NCI-H1417 (cell line): ENCODE measurements around the gene RBM5.

Experiments used
- DNase-seq, 3 experiments: peaks; one replicate each; lab custom pipeline; 2025; lab: John Stamatoyannopoulos, UW

RBM5 gene

GRCh38 chr3:50138266-50139200, 49.8 kb downstream of the RBM5 start:
- peak; percentile 9 to 57 (median 21) for DNase-seq

DNA sequence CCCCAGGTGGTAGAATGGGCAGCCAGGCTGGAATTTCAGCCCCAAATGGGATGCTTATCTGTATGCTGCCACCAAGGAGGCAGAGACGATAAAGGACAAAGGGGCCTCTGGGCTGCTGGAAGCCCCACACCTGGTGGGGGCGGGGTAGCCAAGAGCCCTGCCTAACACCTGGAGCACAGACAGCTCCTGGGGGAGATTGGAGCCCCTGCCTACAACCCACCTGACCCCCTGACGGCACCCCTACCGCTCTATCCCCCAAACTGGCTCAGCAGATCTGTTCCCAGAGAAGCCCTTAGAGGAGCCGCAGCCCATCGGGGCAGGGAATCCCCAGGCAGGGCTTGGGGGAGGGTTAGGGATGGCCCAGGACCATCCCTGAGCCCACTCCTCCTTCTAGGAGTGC, 50.6 kb downstream of the RBM5 start:
- peak in 2 of 3 experiments; percentile 9 to 12 for DNase-seq

- DNase-seq, result peak in 2 of 3 experiments; percentile 15 to 31
Measured at GRCh38 chr3:50139718-50140423, 51.2 kb downstream of the RBM5 start.

DNA sequence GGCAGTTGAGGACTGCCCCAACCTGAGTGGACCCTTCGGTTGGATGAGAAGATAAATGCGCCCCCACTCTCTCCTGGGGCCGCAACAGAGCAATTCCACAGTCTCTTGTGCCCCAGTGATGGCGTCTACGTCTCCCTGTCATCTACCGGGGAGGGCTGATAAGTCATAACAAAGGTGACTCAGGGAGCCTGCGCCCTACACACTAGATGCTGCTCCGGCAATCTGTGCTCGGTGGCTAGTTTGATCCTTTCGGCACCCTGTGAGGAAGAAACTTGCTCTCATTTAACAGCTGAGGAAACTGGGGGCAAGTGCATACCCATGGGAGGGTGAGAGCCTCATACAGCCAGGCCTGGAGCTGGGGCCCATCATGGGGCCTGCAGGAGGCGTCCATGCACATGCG, 52.3 kb downstream of the RBM5 start:
- DNase-seq, result no peak

DNA sequence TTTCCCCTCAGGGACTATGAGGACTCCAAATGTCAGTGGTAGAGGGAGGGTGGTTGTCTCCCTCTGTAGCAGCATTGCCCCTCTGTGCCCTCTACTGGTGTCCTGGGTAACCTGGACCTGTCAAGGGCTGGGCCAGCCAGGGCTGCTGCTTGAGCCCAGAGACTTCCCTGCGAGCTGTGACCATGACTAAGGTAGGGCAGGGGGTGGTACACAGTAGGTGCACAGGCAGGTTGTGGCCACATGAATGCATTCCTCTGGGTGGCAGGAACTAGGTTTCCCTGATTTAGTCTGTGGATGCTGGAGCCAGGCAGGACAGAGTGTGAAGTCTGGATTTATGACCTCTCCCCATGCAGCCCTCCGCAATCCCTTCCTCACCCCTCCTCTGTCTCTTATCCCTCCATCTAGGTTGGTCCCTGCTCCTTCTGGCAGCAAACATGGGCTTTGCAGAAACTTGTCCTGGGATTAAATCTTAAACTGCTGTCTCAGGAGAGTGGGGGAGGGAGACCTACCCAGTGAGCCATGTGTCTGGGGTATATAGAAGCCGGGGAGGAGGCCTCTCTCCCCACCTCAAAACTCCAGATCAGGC, 57.7 kb downstream of the RBM5 start:
- no peak for DNase-seq

- no peak for DNase-seq
Measured at GRCh38 chr3:50147016-50147415, 58.3 kb downstream of the RBM5 start.

DNA sequence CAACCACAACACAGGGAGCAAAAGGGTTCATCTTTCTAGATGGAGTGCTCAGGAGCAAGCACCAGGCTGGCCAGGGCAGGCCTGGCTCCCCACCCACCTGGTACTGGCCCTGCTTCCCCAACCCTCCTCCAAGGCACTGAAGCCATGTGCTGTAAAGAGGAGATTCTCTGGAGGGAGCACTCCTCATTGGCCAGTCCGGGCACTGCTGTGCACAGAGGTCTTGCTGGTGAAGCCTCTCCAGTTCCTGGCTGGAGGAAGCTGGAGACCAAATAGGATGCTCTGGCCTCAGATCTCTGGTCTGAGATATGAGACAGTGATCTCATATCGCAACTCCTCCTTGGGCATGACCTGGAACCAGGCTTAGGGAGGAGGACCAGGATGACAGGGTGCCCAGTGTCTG, 58.7 kb downstream of the RBM5 start:
- DNase-seq, result no peak

DNA sequence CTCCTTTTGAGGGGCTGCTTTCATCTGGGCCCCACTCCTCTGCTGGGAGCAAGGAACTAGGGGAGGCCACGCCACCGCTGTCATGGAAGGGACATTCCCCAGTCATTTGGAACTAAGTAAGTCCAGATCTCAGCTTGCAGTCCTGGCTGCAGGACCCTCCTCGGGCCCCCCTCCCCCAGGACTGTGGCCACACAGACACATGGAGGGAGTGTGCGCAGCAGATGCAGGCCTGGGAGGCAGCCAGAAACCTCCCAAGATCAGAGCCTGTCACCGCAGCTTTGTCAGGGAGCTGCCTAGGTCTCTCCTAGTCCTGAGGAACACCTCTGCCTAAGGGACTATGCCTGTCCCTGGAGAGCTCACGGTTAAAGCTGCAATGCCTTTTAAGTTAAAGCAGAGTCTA, 59.1 kb downstream of the RBM5 start:
- DNase-seq, result no peak

DNA sequence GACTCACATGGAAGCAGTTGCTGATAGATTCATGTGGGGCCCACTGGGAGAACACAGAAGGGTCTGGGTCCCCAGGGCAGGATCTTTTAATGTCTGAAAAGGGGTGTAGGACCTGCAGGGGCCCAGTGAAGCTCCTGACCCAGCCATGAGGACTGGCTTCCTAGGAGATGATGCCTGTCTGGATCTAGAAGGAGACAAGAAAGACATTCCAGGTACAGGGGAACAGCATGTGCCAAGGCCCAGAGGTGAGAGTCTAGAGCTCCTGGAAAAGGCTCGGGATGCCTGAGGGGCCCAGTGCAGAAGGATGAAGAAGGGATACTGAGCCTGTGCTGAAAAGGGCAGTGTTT, 61.7 kb downstream of the RBM5 start:
- DNase-seq, result no peak

DNA sequence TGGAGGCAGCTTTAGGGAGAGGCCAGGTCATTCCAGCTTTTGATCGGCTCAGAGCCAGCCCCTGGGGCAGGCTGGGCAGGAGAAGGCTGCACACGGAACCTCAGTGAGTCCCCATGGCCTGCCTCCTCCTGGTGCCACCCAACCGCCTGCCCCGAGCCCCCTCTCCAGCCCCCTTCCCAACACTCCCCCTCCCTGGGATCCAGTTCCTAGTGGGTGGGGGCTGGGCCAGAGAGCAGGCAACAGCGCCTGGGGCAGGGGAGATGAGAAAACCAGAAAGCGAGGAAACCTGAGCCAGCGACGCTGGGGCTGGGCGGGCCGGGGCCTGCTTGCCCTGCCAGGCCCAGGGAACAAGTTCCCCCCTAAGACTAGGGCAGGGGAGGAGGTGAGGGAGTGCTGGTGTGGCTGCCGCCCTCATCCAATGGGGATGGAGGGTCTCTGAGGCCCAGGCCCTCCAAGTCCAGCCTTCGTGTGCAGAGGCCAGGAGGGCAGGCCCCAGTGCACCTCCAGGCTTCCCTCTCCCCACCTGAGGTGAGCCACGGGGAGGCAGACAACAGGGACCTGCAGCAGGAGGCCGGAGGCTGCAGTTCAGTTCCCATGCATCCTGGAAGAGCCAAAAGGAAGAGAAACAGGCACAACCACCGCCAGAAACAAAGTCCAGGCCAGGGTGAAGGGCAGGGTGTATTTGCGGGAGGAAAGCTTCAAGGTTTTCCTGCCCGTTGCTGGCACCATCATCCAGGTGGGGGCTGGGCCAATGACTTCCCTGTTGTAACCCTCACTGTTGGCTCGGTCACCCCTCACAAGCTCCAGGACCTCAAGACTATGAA, 62.4 kb downstream of the RBM5 start:
- DNase-seq, result no peak

DNA sequence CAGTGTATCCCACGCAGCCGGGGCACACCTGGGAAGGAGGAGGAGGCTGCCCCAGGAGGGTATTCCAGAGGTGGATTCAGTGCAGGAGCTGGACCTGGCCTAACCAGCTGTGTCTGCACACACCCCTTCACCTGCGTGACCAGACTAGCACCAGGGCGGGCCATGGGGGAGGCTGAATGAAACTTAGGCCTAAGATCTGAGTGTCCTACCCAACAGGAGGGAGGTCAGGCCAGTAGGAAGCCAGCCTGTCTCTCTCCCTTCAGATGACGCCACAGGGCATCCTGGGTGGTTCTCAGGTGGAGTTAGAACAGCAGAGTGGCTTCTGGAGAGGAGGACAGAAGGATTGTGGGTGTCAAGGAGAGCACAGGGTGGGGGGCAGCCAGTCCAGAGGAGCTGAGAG, 63.0 kb downstream of the RBM5 start:
- DNase-seq, result no peak

DNA sequence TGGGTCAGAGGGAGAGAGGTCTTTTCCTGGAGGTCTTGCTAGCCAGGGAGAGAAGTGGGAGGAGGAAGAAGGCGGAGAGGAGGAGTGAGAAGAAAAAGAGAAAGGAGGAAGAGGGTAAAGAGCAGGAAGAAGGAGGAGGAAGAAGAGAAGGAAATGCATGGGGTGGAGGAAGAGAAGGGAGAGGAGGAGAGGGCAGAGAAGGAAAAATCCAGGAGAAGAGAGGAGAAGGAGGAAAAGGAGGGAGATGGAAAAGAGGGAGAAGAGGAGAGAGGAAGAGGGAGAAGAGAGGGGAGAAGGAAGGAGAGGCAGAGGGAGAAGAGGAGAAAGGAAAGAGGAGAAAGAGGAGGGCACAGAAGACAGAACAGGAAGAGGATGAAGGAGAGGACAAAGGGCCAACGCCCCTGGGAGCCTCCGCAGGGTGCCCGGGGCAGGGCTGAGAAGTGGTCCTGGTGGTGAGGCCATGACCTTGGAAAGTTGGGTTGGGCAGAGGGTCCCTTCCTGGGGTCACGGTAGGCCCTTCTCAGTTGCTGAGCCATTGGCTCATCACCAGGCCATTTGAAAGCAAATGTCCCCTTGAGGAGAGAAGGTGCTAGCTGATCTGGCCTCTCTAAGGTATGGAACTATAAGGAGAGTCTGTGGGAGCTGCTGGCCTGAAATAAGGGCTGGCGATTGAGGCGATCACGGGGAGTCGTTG, 65.2 kb downstream of the RBM5 start:
- no peak for DNase-seq

GRCh38 chr3:50154476-50154839, 65.7 kb downstream of the RBM5 start:
- DNase-seq, result peak in 1 of 3 experiments; percentile 80

- peak; percentile 58 to 80 (median 80) for DNase-seq
Measured at GRCh38 chr3:50154840-50155490, 66.2 kb downstream of the RBM5 start, which contains the start of gene SEMA3F. Gene SEMA3F, plus strand, starts transcription at chr3:50155324. Its CDS starts 4,299 bp downstream, at chr3:50159623.

DNA sequence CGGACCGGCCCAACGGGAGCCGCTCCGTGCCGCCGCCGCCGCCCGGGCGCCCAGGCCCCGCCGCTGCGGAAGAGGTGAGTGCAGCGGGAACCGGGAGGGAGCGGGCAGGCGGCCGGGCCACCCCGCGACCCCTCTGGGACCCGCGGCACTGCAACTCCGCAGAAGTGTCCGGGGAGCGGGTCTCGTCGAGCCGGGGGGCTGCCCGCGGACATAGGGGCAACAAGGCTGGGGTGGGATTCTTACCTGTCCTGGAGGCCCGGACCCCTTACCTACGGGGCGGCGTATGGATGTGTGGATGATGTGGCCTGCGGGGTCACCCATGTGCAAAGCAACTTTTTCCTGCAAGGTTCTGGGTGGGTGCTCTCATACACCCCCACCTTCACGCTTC, 66.8 kb downstream of the RBM5 start:
- DNase-seq, result no peak

DNA sequence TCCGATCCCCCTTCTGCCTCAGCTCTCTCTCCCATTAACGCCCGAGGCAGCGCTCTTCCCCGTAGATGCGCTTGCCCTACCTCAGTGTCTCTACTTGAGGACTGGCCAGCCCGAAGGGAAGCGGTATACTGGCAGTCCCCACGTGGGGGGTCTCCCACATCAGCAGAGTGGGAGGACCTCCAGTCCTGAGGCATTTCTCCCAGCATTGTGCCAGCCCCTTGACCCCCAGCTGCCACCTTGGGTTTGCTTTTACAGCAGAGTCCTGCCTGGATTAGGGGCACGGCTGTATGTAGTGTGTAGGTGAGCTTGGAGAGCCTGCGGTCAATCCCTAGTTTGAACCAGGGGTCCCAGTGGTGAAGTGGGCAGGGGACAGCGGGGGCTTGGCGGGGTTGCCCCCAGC, 67.2 kb downstream of the RBM5 start:
- no peak for DNase-seq

DNA sequence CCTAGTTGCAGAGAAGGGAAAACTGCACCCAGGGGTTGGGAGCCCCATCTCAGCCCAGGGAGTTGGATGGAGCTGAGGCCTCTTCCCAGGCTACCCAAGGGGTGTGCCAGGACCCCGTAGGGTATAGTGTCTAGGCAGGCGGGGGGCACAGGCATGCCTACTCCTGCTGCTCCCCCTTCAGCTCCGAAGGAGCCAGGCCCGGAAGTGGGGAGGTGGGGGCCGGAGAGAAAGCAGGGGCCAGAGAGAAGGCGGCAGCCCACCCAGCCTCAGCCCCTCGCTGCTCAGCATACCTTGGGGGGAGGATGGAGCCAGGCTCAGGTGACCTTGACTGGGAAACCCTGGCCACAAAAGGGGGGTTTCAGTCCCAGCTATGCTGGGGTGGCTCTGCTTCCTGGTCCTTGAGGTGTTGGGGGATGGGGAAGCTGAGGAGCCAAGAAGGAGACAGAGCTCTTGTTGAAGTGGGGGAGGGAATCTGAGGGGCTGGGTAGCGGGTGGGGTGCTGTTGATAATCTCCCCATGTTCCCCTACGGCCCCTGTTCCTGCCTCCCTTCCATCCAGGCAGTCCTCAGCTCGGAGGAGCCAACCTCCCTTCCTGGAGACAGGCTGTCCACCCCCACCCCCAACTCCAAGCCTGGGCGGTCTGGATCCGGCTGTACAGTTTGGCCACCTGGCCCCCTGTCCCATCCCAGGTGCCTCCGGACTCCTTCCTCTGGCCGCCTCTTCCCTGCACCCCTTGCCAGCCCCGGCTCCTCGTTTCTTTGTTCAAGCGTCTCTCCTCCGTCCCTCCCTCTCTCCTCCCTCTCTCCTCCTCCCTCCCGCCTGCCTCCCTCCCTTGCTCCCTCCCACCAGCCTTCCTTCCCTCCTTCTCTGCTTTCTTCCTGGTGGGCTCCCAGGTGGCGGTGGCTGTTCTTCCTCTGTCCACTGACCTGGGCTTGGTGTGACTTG, 68.1 kb downstream of the RBM5 start:
- no peak for DNase-seq

DNA sequence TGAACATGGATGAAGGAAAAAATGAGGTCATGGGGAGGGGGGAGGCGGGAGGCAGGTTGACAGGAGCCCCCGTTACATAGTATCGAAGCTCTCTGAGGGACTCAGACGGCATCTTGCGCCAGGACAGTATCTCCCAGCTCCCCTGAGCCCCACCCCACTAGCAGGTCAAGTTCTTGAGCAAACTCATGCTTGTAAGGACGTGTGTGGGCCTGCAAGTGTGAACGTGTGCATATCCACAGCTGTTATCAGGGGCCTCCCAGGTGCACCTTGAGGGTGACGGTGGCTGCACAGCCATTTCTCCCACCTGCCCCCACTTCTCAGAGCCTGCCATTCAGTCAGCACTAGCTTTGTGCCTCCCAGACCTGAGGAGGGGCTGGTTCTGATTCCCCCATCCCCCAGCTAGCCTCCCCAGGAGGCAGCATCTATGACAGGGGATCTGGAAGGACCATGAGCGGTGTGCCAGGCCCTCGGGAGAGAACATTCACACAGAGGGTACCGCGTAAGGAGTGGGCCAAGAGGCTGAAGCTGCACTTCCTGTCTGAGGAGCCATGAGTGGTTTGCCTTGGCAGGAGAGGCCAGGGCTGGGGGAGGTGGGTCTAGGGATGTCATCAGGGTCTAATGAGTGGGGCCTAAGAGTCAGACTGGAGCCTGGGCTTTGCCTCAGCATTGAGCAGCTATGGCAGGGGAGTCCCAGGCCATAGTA, 69.3 kb downstream of the RBM5 start:
- DNase-seq, result peak in 1 of 3 experiments; percentile 26

DNA sequence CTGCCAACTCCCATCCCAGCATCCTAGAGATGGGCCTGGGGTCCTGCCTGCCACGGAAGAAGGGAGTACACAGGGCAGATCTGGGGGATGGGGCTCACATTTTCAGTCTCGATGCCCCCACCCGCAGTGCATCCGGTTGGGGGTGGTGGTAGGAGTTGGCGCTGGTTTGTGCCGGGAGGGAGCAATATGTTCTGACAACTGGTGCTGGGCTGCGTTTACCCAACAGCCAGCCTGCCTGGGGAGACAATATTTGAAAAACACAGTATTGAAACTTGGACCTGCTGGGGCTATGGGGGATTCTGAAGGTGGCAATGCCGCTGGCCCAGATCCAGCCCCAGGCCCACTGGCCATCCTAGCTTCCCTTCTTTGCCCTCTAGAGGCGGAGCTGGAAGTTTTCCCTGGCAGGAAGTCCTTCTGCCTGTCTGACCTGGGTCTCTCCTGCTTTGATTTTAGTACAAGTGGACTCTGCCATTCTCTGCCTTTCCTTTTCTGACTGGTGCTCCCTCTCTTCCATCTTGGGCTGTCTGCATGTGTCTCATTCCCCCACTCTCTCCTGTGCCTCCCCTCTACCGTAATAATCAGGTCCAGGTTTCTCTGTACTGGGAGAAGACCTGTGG, 69.9 kb downstream of the RBM5 start:
- no peak for DNase-seq
